Left forelimb (tissue), 1 donor: ENCODE measurements around the gene DPH6.
"Not testable (repeated sequence)": the region's sequence is repeated elsewhere in the genome, so short reads cannot be mapped to it uniquely, and the experiment has no call there.

ENCODE experiments used
- DNase-seq: peaks from one replicate; pipeline ENCODE4 v3.0.0-alpha.2; 2018; ENCODE audit warnings: low spot score

DPH6 gene

GRCh38 chr15:35437157-35437556, 108.8 kb downstream of the DPH6 start:
- DNase-seq, result no peak

GRCh38 chr15:35436422-35436821, 109.5 kb downstream of the DPH6 start:
- DNase-seq, result no peak

- DNase-seq, result no peak
Observed at GRCh38 chr15:35431281-35431680, 114.7 kb downstream of the DPH6 start.

DNA sequence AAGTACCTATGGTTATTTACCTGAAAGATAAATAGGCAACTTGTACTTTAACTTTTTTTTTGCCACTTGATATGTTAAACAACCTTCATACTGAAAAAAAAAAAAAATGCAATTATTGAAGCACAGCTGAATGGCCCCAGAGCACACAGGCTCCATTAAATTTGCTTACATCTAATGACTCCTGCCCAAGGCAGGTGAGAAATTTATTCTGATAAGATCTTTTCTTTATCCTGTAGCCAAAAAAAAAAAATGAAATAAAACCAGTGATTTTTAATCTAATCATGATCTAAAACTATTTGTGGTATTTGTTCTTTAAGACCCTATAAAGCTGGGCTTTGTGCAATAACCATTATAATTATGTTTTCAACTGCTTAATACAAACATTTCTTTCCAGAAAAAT, 115.7 kb downstream of the DPH6 start:
- DNase-seq, result no peak

DNA sequence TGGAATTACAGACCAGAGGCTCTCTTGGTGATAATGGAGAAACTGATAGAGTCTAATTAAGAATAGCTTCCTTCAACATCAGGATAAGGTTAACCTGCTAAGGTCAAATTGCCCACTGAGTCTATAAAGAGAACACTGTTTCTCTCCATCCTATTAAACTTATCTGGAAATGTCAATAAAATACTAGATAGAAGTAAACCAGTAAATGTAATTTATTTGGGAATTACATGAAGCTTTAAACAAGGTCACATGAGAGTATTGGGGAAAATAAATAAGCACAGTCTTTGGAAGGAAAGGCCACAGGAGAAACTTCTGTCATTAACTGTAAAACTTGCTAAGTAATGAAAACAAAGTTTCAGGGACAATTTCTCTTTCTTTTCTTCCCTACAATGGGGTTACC, 118.5 kb downstream of the DPH6 start:
- no peak for DNase-seq

GRCh38 chr15:35427091-35427490, 118.9 kb downstream of the DPH6 start:
- no peak for DNase-seq

- DNase-seq, result no peak
Observed at GRCh38 chr15:35410775-35411174, 135.2 kb downstream of the DPH6 start.

DNA sequence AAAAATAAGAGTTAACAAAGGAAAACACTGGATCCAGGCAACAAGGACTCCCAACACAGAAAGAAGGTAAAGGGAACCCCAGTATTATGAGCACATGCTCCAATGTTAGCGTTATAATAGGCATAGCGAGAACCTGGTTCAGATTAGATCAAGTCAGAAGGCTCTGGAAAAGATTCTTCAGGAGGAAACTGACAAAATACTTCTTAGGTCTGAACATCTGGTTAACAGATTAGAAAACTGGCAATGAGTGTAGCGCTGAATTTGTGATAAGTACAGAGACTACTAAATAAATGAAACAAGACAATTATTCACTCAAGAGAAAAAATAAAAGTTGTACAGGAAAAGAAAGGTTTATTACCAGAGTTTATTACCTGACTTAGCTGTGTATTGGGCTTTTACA, 146.1 kb downstream of the DPH6 start:
- no peak for DNase-seq

- no peak for DNase-seq
Observed at GRCh38 chr15:35397027-35397426, 148.9 kb downstream of the DPH6 start.

GRCh38 chr15:35394416-35394815, 151.5 kb downstream of the DPH6 start:
- no peak for DNase-seq

DNA sequence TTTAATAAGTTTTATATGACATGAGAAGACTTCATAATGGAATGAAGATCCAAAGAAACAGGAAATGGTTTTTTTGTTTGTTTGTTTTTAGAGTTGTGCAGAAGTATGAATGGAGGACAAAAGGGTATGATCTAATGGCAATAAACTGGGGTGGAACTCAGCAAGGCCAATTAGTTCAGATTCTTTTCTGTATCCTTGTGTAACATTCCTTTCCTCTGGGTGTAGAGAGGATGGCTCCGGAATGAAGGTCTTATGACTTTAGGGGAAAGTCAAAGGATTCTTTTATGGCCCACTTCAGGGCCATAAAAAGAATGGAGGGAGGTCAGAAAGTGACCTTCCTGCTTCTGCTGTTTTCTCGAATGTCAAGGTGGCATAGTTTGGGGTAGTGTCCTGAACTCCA, 152.6 kb downstream of the DPH6 start:
- DNase-seq, result no peak

- not testable (repeated sequence) for DNase-seq
Observed at GRCh38 chr15:35391408-35391984, 154.5 kb downstream of the DPH6 start.

GRCh38 chr15:35383506-35383905, 162.5 kb downstream of the DPH6 start:
- no peak for DNase-seq

DNA sequence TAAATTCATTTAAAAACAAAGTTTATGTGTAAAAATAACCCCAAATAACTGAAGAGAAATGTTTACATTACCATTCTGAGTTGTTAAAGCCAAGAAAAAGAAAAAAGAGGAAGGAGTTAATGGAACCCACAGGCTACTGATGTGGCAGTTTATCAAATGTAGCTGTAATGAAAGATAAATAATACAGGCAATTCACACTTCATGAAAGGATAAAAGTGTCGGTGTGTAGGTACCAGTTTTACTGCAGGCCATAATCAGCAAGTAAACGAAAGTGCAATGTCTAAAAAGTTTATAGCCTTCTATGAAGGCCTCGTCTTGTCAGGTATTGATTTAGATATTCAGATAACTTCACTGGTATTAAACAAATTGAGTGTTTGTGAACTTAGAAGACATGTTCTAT, 164.6 kb downstream of the DPH6 start:
- no peak for DNase-seq

DNA sequence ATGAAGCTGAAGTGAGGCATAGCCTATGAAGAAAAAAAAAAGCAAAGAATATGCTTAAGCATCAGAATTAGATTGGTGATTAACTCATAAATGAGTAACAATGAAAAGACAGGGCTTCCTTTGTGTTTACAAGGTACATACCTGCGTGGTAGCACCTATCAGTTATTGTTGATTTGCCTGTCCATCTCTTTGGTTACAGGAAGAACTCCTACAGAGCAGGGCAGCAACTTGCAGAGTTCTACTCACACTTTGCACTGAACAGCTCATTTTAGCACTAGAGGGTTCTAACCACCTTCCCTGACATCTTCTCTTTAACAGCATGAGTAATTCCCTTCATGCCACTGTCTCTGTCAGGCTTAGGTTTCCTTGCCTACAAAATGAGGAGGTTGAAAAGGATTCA, 166.0 kb downstream of the DPH6 start:
- no peak for DNase-seq

- not testable (repeated sequence) for DNase-seq
Observed at GRCh38 chr15:35378454-35378853, 167.5 kb downstream of the DPH6 start.

DNA sequence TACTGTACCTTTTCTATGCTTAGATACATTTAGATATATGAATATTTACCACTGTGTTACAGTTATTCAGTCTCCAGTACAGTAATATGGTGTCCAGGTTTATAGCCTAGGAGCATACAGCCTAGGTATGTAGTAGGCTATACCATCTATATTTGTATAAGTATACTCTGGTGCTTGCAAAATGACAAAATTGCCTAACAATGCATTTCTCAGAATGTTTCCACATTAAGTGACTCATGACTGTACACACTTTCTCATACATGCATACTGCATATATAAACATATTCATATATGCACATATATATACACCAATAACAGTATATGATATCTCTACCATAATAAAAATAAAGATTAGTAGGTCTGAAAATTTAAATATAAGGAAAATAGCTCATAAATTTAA, 169.3 kb downstream of the DPH6 start:
- no peak for DNase-seq

- no peak for DNase-seq
Observed at GRCh38 chr15:35374661-35375060, 171.3 kb downstream of the DPH6 start.

DNA sequence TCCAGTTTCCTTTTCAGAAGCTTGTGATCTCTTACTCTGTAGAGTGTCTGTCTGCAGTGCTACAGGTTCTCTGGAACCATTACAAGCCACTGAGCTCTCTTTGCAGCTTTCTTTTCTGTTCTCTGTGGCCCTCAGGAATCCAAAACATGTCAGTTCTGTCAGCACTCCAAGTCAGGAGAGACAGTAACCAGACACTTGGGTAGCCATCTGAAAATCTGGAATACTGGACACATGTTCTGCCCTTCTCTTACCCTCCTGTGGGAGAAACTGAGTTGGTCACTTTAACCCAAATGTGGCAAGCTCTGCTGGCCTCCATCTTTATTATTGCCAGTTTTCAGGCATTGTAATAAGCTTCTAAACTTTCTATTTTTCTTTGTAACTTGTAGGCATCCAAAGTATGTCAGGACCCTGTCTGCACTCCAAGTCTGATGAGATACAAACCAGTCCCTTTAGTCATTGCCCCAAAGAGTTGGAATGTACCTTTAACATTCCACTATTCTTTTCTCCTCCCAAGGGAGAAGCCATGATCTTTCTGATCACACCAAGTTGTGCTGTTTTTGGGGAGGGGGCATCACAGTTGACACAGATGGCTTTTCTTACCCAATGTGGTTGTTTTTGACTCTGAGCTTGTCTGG, 183.7 kb downstream of the DPH6 start:
- DNase-seq, result no peak

- DNase-seq, result no peak
Observed at GRCh38 chr15:35358824-35359223, 187.1 kb downstream of the DPH6 start.

GRCh38 chr15:35351059-35351458, 194.9 kb downstream of the DPH6 start:
- no peak for DNase-seq

DNA sequence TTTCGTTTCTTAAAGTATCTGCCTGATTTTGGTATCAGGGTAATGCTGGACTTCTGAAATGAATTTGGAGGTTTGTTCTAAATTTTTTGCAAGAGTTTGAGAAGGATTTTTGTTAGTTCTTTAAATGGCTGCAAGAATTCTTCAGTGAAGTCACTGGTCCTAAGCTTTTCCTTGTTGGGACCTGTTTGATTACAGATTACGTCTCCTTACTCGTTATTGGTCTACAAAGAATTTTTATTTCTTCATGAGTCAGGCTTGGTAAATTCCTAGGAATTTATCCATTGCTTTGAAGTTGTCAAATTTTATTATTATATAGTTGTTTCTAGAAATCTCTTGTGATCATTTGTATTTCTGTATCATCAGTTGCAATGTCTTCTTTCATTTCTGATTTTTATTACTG, 196.0 kb downstream of the DPH6 start:
- no peak for DNase-seq

DNA sequence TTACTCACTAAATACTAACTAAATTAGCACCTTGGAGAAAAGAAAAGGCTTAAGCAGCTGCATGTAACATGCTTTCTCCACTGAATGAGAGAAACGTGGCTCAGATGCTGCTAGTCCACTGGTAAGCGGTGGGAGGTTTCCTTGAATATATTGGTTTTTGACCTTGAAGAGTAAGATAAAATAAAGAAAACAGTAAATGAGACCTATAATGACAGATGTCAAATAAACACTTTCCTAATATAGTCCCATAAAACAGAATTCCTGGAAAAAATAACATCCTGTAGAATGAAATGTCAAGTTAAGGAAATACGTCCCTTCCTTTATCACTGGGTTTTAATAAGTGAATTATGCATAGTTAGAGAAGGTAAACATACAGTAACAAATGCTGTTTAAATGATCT, 215.0 kb downstream of the DPH6 start:
- no peak for DNase-seq

- no peak for DNase-seq
Observed at GRCh38 chr15:35330048-35330695, 215.8 kb downstream of the DPH6 start.
